Progenitor cell of endocrine pancreas (in vitro differentiated cells): ENCODE data around the gene CEP162. TPM values are rescaled to one million over a fixed set of nuclear protein-coding genes. Genes with fewer than 3 reads are reported as not detected.

Experiments used
- DNase-seq: peaks from one replicate; pipeline ENCODE4 v3.0.0; 2021; ENCODE audit warnings: low spot score; ENCODE audit not compliant: unreplicated experiment
- H3K27ac Mint-ChIP-seq: 2 replicates; pipeline ENCODE4 v1.8.0; 2021; ENCODE audit warnings: mild to moderate bottlenecking, moderate library complexity, mixed read lengths
- H3K27me3 Mint-ChIP-seq: 2 replicates; pipeline ENCODE4 v1.8.0; 2021; ENCODE audit warnings: mixed read lengths
- H3K36me3 Mint-ChIP-seq: 2 replicates; pipeline ENCODE4 v1.8.0; 2022; ENCODE audit warnings: mixed read lengths; ENCODE audit not compliant: insufficient read depth
- H3K4me1 Mint-ChIP-seq: 2 replicates; pipeline ENCODE4 v1.8.0; 2021; ENCODE audit warnings: low read depth, mixed read lengths
- H3K4me3 Mint-ChIP-seq: 2 replicates; pipeline ENCODE4 v1.8.0; 2021; ENCODE audit warnings: low read depth, mild to moderate bottlenecking, moderate library complexity, mixed read lengths
- H3K9me3 Mint-ChIP-seq: 2 replicates; pipeline ENCODE4 v1.8.0; 2021; ENCODE audit warnings: low read depth, mixed read lengths
- total RNA-seq: library from RNA; stranded (reverse); gene quantifications from 2 replicates; pipeline ENCODE4 v1.2.1, GENCODE V29; 2021
- TF ChIP-seq, protein P1 (sequence below): fragments of 200-600 bp; sonication (generic); IDR thresholded peaks from one replicate; pipeline ENCODE4 v1.5.0; 2021; ENCODE audit warnings: antibody characterized with exemption, mild to moderate bottlenecking; ENCODE audit not compliant: unreplicated experiment

Gene CEP162
- total RNA-seq, 1 donor from 2014 or later = 23.2 TPM

DNA sequence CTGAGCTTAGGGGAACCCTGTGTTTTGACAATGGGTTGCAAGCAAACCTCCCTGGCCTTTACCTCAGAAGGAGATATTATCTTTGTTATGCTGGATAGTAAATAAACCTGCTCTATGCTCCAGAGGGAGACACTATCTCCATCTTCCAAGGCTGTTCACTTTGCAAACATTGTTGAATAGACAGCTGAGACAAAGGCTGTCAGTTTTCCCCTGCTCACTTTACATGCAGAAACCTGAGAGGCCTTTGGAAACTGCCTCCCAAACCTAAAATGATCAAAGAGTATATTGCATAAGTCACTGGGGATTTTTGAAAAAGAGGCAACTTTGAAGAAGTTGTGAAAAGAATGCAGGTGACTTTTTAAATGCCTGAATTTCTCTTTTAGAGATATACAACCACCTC, 132.3 kb downstream of the CEP162 start:
- Mint-ChIP-seq H3K9me3 (no peaks in the 10 kb centered on the region), H3K4me1 (peaks cover 8% of the 10 kb centered on the region), H3K27me3 (no peaks in the 10 kb centered on the region), H3K4me3 (no peak overlapping the region), H3K27ac (no peak overlapping the region), H3K36me3 (no peaks in the 10 kb centered on the region)
- TF ChIP-seq, protein P1, sequence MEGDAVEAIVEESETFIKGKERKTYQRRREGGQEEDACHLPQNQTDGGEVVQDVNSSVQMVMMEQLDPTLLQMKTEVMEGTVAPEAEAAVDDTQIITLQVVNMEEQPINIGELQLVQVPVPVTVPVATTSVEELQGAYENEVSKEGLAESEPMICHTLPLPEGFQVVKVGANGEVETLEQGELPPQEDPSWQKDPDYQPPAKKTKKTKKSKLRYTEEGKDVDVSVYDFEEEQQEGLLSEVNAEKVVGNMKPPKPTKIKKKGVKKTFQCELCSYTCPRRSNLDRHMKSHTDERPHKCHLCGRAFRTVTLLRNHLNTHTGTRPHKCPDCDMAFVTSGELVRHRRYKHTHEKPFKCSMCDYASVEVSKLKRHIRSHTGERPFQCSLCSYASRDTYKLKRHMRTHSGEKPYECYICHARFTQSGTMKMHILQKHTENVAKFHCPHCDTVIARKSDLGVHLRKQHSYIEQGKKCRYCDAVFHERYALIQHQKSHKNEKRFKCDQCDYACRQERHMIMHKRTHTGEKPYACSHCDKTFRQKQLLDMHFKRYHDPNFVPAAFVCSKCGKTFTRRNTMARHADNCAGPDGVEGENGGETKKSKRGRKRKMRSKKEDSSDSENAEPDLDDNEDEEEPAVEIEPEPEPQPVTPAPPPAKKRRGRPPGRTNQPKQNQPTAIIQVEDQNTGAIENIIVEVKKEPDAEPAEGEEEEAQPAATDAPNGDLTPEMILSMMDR = no peak
- no peak for DNase-seq

GRCh38 chr6:84093441-84094435, 133.7 kb downstream of the CEP162 start:
- TF ChIP-seq, protein P1 = no peak
- Mint-ChIP-seq H3K9me3 (no peaks in the 10 kb centered on the region), H3K27me3 (no peaks in the 10 kb centered on the region), H3K27ac (no peak overlapping the region), H3K4me3 (no peak overlapping the region), H3K4me1 (peaks cover 8% of the 10 kb centered on the region), H3K36me3 (no peaks in the 10 kb centered on the region)
- DNase-seq = no peak

DNA sequence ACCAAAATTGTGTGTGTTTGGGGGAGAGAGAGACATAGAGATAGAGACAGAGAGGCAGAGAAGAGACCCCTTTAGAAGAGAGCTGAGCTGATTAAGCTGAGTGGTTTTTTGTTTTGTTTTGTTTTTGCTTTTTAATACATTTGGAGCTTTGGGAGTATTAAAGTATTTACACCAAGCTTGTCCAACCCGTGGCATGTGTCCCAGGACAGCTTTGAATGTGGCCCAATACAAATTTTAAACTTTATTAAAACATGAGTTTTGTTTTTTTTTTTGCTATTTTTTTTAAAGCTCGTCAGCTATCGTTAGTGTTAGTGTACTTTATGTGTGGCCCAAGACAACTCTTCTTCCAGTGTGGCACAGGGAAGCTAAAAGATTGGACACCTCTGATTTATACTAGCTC, 137.9 kb downstream of the CEP162 start:
- TF ChIP-seq, protein P1 = no peak
- H3K27me3 Mint-ChIP-seq = no peaks in the 10 kb centered on the region
- DNase-seq = no peak
- H3K4me1 Mint-ChIP-seq = peaks cover 27% of the 10 kb centered on the region
- H3K9me3 Mint-ChIP-seq = no peaks in the 10 kb centered on the region
- H3K4me3 Mint-ChIP-seq = no peak overlapping the region
- no peak overlapping the region for H3K27ac Mint-ChIP-seq
- no peaks in the 10 kb centered on the region for H3K36me3 Mint-ChIP-seq

GRCh38 chr6:84089081-84089480, 138.4 kb downstream of the CEP162 start:
- H3K27ac Mint-ChIP-seq = no peak overlapping the region

More at GRCh38 chr6:84089081-84089480, 138.4 kb downstream of the CEP162 start:
- Mint-ChIP-seq H3K4me3 (no peak overlapping the region), H3K9me3 (no peaks in the 10 kb centered on the region), H3K36me3 (no peaks in the 10 kb centered on the region), H3K4me1 (peaks cover 30% of the 10 kb centered on the region), H3K27me3 (no peaks in the 10 kb centered on the region)
- DNase-seq = no peak
- TF ChIP-seq, protein P1 = no peak
